ENCODE measurements around the gene FNDC3B. TPM values are rescaled to one million over a fixed set of nuclear protein-coding genes. Genes with fewer than 3 reads are reported as not detected.
A peak's percentile ranks its signal among the peaks of the same experiment; 100 is the strongest.

FNDC3B gene
- total RNA-seq, 4 donors from 2014 or later, result 59.8 to 72.6 (median 65.6) TPM

GRCh38 chr3:172104471-172105072, 65.2 kb downstream of the FNDC3B start:
- no peak for DNase-seq (ENCODE audit: extremely low spot score)
- intact Hi-C loops (cut with DNase I), result no loop called here
- Histone ChIP-seq H3K4me3 (no peak overlapping the region), H3K9me3 (no peaks in the 10 kb centered on the region), H3K4me1 (peaks cover 38 to 89% (median 74%) of the 10 kb centered on the region in 4 donors), H3K36me3 (no peaks in the 10 kb centered on the region), H3K27ac (replicated peaks in 1 of 4) (no peak overlapping the region), H3K27me3 (no peaks in the 10 kb centered on the region)
- TF ChIP-seq POLR2A (IDR thresholded peaks at IDR 0.05; ENCODE audit: low read depth) (no peak), EP300 (IDR thresholded peaks at IDR 0.05) (no peak), CTCF (IDR thresholded peaks at IDR 0.05) (no peak), POLR2AphosphoS5 (IDR thresholded peaks at IDR 0.05) (no peak)
- WGBS, result 81% methylated on average over 2 of the region's 2 CpGs

- DNase-seq (ENCODE audit: extremely low spot score), result no peak
- Histone ChIP-seq H3K4me3 (no peak overlapping the region), H3K36me3 (no peaks in the 10 kb centered on the region), H3K4me1 (peaks cover 37 to 73% (median 61%) of the 10 kb centered on the region in 4 donors), H3K27ac (replicated peaks in 1 of 4) (no peak overlapping the region), H3K27me3 (no peaks in the 10 kb centered on the region), H3K9me3 (no peaks in the 10 kb centered on the region)
- intact Hi-C loops (cut with DNase I), result no loop called here
- 81% methylated on average over 4 of the region's 4 CpGs for WGBS
- TF ChIP-seq POLR2AphosphoS5 (IDR thresholded peaks at IDR 0.05) (no peak), POLR2A (IDR thresholded peaks at IDR 0.05; ENCODE audit: low read depth) (no peak), EP300 (IDR thresholded peaks at IDR 0.05) (no peak), CTCF (IDR thresholded peaks at IDR 0.05) (no peak)
Observed at GRCh38 chr3:172106037-172106954, 66.9 kb downstream of the FNDC3B start.

GRCh38 chr3:172106989-172107388, 67.6 kb downstream of the FNDC3B start:
- WGBS, result 77% methylated on average over 7 of the region's 7 CpGs
- DNase-seq (ENCODE audit: extremely low spot score), result no peak
- no peaks in the 10 kb centered on the region for H3K36me3 ChIP-seq
- H3K4me1 ChIP-seq, result peaks cover 37 to 68% (median 61%) of the 10 kb centered on the region in 4 donors
- no peak for TF ChIP-seq POLR2AphosphoS5 (IDR thresholded peaks at IDR 0.05)
- no peak for TF ChIP-seq CTCF (IDR thresholded peaks at IDR 0.05)
- TF ChIP-seq EP300 (IDR thresholded peaks at IDR 0.05), result no peak
- TF ChIP-seq POLR2A (IDR thresholded peaks at IDR 0.05; ENCODE audit: low read depth), result no peak
- no peaks in the 10 kb centered on the region for H3K27me3 ChIP-seq
- intact Hi-C loops (cut with DNase I), result no loop called here
- no peak overlapping the region for H3K4me3 ChIP-seq
- H3K27ac ChIP-seq (replicated peaks in 1 of 4), result peak overlapping the region in 1 of 4 donors; percentile 9
- no peaks in the 10 kb centered on the region for H3K9me3 ChIP-seq

- peaks cover 37 to 64% (median 59%) of the 10 kb centered on the region in 4 donors for H3K4me1 ChIP-seq
- TF ChIP-seq EP300 (IDR thresholded peaks at IDR 0.05) (no peak), POLR2AphosphoS5 (IDR thresholded peaks at IDR 0.05) (no peak), POLR2A (IDR thresholded peaks at IDR 0.05; ENCODE audit: low read depth) (no peak), CTCF (IDR thresholded peaks at IDR 0.05) (no peak)
- intact Hi-C loops (cut with DNase I), result no loop called here
Observed at GRCh38 chr3:172107403-172107802, 68.0 kb downstream of the FNDC3B start.

More at GRCh38 chr3:172107403-172107802, 68.0 kb downstream of the FNDC3B start:
- Histone ChIP-seq H3K27me3 (no peaks in the 10 kb centered on the region), H3K4me3 (no peak overlapping the region), H3K9me3 (no peaks in the 10 kb centered on the region), H3K36me3 (peaks cover 0 to 2% (median under 1%) of the 10 kb centered on the region in 4 donors), H3K27ac (replicated peaks in 1 of 4) (peak overlapping the region in 1 of 4 donors; percentile 9)
- no peak for DNase-seq (ENCODE audit: extremely low spot score)
- WGBS, result 61% methylated on average over 4 of the region's 4 CpGs

All from esophagus muscularis mucosa (tissue), 4 donors.